Iris pigment epithelial cell (primary cell): ENCODE measurements around the gene ANK3.

Experiments used
- DNase-seq: peaks from one replicate; pipeline ENCODE4 v3.0.0-alpha.2; 2011; ENCODE audit warnings: low read depth

Gene ANK3

DNA sequence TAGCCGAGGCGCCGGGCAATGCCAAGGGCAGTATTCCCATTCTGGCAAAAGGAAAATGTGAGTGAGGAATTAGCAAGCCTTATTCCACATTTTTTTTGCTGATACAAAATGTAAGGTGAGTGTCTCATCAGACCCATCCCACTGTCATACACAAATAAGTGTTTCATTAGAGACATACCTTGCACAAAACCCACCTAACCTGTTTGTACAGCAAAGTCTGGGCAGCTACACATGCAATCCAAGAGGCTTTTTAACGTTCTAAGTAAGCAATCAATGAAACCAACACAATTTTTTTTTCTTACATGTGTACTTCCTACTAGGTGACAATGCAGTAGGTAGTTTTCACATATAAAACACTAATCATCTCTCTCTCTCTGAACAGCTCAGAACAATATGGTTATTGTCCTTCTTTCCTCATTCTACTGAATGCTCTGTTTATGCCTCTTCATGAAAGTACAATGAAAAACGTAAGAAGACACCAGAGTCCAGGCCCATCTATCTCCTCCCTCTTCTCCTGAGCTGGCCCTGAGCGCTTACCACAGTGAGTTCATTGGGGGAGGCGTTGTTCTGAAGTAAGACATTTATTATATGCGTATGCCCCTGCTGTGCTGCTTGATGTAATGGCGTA is 217.2 kb downstream of the ANK3 start:
- DNase-seq: no peak

DNA sequence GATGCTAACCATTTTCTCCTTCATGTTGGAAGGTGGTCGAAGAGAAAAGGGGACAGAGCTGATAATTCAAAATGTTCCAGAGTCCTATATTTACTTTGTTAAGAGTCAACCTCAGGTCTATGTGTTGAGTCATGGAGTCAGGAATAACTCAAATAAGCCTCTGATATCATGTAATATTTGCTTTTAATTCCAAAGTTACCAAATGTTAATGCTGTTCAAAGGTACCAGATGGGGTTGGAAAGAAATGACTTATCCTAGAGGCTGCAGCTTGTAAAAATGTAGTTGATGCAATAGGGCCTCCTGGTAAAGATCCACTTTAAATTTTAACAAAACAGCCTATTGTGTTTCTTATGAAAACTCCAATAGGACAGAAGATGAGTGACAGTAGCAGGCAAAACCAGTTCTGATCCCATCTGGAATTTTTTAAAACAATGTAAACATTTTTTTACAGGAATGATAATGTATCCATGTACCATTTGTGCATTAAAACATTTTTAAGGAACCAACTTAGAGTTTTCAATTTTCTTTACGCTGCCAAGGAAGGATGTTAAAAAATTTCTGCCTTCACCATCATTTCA is 218.2 kb downstream of the ANK3 start:
- DNase-seq: peak; percentile 37

GRCh38 chr10:60170250-60170649 is 219.4 kb downstream of the ANK3 start:
- peak; percentile 59 for DNase-seq

DNA sequence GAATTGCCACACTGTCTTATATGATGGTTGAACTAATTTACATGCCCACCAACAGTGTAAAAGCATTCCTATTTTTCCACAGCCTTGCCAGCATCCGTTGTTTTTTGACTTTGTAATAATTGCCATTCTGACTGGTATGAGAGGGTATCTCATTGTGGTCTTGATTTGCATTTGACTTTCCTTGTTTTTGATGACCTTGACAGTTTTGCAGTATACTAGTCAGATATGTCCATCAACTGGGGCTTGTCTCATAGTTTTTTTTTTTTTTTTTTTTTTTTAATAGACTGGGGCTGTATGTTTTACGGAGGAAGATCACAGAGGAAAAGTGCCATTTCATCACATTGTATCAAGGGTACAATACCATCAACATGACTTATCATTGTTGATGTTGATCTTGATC is 220.6 kb downstream of the ANK3 start:
- DNase-seq: no peak

GRCh38 chr10:60167050-60167449 is 222.6 kb downstream of the ANK3 start:
- DNase-seq: no peak

- no peak for DNase-seq
Observed at GRCh38 chr10:60163786-60164185, 225.9 kb downstream of the ANK3 start.

DNA sequence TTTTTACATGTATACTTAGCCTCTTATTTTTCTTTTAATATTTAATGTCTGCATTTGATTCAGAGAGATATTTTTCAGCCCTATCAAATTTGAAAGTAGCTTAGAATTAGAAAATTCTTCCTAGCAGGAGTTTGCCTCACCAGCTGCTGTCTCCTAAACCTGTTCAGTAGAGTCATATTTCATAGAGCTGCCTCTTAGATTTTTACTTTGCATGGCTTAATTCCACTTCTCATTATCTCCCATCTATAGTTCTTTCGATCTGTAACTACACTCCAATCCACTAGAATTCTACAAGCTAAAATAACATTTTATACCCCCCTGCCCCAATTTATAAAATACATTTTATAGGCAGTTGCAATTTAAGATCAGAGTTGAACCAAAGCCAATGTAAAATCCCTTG is 227.0 kb downstream of the ANK3 start:
- DNase-seq: no peak

DNA sequence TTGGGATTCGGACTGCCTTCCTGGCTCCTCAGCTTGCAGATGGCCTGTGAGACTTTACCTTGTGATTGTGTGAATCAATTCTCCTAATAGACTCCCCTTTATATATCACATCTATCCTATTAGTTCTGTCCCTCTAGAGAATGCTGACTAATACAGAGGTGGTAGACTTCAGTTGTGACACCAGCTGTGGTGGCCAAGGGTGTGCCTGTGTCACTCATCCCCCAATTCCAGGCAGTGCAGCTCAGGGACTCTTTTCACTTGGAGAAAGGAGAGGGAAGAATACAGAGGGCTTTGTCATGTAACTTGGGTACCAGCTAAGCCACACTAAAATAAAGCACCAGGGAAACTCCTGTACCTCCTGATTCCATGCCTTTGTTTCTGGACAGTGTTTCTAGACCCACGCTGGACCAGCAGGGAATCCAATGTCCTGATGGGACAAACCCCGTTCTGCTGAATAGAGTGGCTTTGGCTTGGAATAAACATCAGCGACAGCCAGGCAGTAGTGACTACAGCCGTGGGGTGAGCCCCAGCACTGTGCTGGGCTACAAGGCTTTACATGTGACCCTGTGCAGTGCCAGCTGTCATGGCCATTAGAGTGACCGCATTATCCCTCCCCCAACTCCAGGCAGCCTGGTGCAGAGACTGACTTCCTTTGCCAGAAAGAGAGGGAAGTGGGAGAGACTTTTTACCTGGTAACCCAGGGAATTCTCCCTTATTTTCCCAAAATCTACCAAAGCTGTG is 233.6 kb downstream of the ANK3 start:
- no peak for DNase-seq

GRCh38 chr10:60155099-60155877 is 234.4 kb downstream of the ANK3 start:
- no peak for DNase-seq

- peak; percentile 35 for DNase-seq
Observed at GRCh38 chr10:60149003-60149402, 240.7 kb downstream of the ANK3 start.

GRCh38 chr10:60148266-60148840 is 241.3 kb downstream of the ANK3 start:
- peak; percentile 95 for DNase-seq

GRCh38 chr10:60147576-60148265 is 242.0 kb downstream of the ANK3 start:
- DNase-seq: no peak

DNA sequence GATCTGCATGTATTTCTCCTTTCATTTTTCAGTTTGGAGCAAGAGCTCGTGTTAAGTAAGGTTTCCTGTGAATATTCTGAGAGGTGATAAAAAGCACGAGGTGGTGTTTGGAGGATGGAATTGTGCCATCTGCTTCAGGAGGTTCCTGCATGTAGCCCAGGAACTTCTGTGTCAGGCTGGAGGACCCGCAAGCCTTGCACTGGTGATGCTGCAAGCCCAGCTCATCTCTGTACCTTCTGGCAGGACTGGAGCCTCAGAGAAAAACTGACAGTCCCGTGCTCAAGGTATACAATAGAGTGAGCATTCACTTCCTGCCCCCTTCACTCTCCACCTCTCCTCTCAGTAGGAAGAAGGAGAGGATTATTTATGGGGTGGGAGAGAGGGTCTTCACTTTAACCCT is 242.7 kb downstream of the ANK3 start:
- DNase-seq: no peak

DNA sequence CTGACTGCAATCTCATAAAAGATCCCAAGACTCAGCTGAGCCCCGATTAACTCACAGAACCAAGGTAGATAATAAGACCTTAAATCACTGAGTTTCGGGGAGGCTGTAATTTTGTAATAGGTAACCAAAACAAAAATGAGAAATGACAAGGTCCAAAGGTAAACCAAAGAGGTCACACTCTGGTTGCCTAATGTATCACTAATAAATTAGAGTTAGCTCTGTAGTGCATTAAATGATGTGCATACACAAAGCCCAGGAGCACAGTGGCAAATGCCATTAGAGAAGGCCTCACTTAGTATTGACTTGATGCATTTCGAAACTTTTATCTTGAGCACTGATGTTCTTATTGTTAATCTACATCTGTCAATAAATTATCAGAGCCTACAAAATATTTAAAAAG is 245.6 kb downstream of the ANK3 start:
- DNase-seq: no peak

GRCh38 chr10:60142736-60143135 is 246.9 kb downstream of the ANK3 start:
- DNase-seq: no peak

DNA sequence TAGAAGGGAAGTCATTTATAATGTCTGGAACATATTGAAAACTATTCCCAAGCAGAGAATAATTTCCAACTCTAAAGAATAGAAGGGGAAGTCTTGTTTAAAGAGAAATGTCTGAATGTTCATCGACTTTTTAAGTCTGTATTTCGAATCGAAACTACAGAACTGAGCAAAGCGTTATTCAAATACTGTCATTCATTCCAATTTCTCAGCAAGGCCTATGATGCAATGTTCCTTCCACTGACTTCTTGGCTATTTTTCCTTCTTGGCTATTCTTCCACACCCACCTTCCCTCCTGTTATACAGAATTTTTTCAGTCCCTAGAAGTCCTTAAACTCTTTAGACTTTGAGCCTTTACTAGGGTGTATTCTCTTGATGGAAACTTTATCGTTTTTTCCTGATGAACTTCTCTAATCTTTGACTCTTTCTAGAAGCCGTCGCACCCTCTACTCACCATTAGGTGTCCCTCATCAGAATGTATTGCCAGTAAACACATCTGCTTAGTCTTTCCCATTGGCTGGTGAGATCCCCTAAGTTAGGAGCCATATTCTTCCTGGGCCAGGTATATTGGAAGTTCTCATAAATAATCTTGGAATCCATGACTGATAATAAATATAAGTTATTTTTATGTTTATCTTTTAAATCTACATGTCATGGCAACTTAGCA is 247.6 kb downstream of the ANK3 start:
- DNase-seq: no peak

GRCh38 chr10:60140651-60141632 is 248.7 kb downstream of the ANK3 start:
- DNase-seq: peak; percentile 50

- DNase-seq: peak; percentile 90
Observed at GRCh38 chr10:60139798-60140566, 249.7 kb downstream of the ANK3 start.

DNA sequence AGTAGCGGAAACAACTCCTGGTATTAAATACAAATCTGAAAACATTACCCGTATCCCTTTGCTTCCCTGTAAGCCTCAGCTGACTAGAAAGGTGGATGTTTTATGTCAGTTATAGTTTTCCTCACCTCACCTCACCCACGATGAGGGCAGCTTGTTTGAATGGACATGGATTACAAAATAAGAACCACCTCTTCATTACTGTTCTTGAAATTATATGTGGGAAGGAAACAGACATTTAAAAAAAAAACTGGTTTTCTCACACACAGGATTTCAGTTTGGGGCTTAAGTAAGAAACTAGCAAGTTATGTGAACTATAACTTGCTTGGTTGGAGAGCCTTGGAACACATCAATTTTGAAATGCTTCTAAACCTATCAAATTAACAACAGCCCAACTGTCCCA is 250.4 kb downstream of the ANK3 start:
- DNase-seq: no peak
